K562 treated with DMSO at 1 percent for 4 hours (cell line): Measurements from ENCODE around the gene BSX. TPM values are rescaled to one million over a fixed set of nuclear protein-coding genes. Genes with fewer than 3 reads are reported as not detected.

ENCODE experiments used
- total RNA-seq: library from RNA; unstranded; fragments of 300-600 nt; gene quantifications from 2 replicates; pipeline ENCODE4 v1.2.3, GENCODE V29; 2022; ENCODE audit not compliant: insufficient read depth

BSX gene
- not detected in 2 replicates for total RNA-seq

DNA sequence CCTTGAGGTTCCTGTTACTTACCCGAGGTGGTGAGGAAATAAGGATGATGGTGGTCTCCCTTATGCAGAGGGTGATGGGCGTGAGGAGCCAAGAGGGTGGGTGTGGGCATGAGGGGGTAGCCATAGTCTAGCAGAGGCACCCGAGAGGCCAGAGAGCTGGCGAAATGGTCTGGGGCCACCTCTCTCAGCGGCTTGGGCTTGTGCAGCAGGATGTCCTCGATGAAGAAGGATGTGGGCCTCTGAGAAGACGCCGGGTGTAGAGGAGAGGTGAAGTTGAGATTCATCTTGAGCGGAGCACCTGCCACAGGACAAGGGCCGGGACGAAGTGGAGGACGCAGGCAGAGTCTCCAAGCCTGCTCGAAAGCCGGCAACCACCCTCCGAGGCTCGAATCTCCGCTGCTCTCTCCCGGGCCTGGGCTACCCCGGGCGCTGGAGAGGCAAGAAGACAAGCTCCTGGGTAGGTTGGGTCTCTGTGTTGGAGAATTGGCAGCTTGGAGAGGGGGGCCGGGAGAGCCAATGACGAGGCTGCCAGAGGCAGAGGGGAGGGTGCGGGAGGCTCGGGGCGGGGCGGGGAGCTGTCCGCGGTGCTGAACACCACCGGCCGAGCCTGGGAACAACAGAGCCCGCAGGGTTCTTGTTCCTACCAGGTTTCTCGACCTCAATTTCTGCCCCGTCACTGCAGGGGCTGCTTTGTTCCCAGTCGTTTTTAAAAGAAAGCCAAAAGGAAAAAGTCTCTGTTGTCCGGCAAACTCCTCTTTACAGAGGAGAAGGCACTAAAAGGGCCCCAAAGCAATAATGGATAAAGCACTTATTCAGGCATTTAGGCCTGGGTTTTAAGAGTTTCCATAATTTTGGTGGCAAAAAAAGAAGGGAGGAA, at the start of gene BSX:
BSX (minus strand) TSS at position 447 of the 877 bp plus-strand sequence; CDS start at position 284, 163 bp downstream.

Other genes starting within 250 kb of the BSX start
- not detected in 2 replicates for gene CRTAM, start 143.3 kb downstream of the BSX start, total RNA-seq
- not detected in 2 replicates for gene JHY, start 99.1 kb downstream of the BSX start, total RNA-seq
- gene HSPA8, start 80.3 kb upstream of the BSX start, total RNA-seq = 1,194 and 1,212 TPM in 2 replicates
- not detected in 2 replicates for gene CLMP, start 213.4 kb upstream of the BSX start, total RNA-seq